IMR-90 (cell line): ENCODE results near the gene UBAC1. TPM values are rescaled to one million over a fixed set of nuclear protein-coding genes. Genes with fewer than 3 reads are reported as not detected.

Experiments used
- ATAC-seq: fragments of 200-7000 bp; cut with Tn5 transposase; 2 replicates; pipeline ENCODE4 v1.9.1; 2020; ENCODE audit warnings: low read depth, mild to moderate bottlenecking, moderate library complexity
- BruUV-seq: library from RNA; stranded (reverse); fragments of 400-500 nt; replicated peaks from 2 replicates; lab custom pipeline; 2021; lab: Mats Ljungman, UMichigan
- CTCF ChIA-PET: fragments of 300-600 bp; formaldehyde crosslinking; extraction: SDS; loops from one replicate; lab custom pipeline; 2021; ENCODE audit warnings: antibody characterized with exemption; lab: Yijun Ruan, JAX
- POLR2A ChIA-PET: fragments of 300-600 bp; sonication (Branson Sonifier 250); formaldehyde crosslinking; loops from one replicate; lab custom pipeline; 2022; ENCODE audit warnings: antibody characterized with exemption; ENCODE audit not compliant: unreplicated experiment; lab: Charles Lee
- DNase-seq: peaks from one replicate; pipeline ENCODE4 v3.0.0; 2013
- H2AFZ ChIP-seq: replicated peaks from 2 replicates; pipeline ENCODE3; 2013; ENCODE audit warnings: low read length, mild to moderate bottlenecking; ENCODE audit not compliant: poor library complexity
- H2AK5ac ChIP-seq: 2 replicates; pipeline ENCODE4 v1.6.1; 2013; ENCODE audit warnings: low read depth, low read length, inconsistent platforms
- H2AK9ac ChIP-seq: replicated peaks from 2 replicates; pipeline ENCODE3; 2013; ENCODE audit warnings: mild to moderate bottlenecking, low read depth, low read length, moderate library complexity; ENCODE audit not compliant: poor library complexity
- H2BK120ac ChIP-seq: 2 replicates; pipeline ENCODE4 v1.6.1; 2013; ENCODE audit warnings: low read depth, low read length, inconsistent platforms
- H2BK15ac ChIP-seq: 3 replicates; pipeline ENCODE4 v1.6.1; 2013; ENCODE audit warnings: low read depth, low read length, inconsistent platforms
- H2BK20ac ChIP-seq: 2 replicates; pipeline ENCODE4 v1.6.1; 2013; ENCODE audit warnings: low read depth, mild to moderate bottlenecking, inconsistent platforms, low read length, moderate library complexity
- H2BK5ac ChIP-seq: 2 replicates; pipeline ENCODE4 v1.6.1; 2013; ENCODE audit warnings: mild to moderate bottlenecking, low read depth, low read length, inconsistent platforms; ENCODE audit not compliant: poor library complexity, severe bottlenecking
- H3K14ac ChIP-seq: replicated peaks from 2 replicates; pipeline ENCODE4 v1.6.1; 2013; ENCODE audit warnings: low read depth, low read length, inconsistent platforms
- H3K18ac ChIP-seq: 2 replicates; pipeline ENCODE4 v1.6.1; 2013; ENCODE audit warnings: low read depth, low read length, control low read depth
- H3K23ac ChIP-seq: 2 replicates; pipeline ENCODE4 v1.6.1; 2013; ENCODE audit warnings: low read depth, low read length, inconsistent platforms
- H3K27ac ChIP-seq: 2 replicates; pipeline ENCODE4 v1.5.1; 2013; ENCODE audit warnings: mild to moderate bottlenecking, control low read depth, low read length; ENCODE audit not compliant: insufficient read depth
- H3K27me3 ChIP-seq: 2 replicates; pipeline ENCODE4 v1.6.1; 2013; ENCODE audit warnings: low read length; ENCODE audit not compliant: control insufficient read depth, insufficient read depth
- H3K36me3 ChIP-seq: 2 replicates; pipeline ENCODE4 v1.6.1; 2013; ENCODE audit warnings: low read length, mixed read lengths; ENCODE audit not compliant: control insufficient read depth, insufficient read depth
- H3K4ac ChIP-seq: 2 replicates; pipeline ENCODE4 v1.6.1; 2013; ENCODE audit warnings: low read depth, low read length, inconsistent platforms
- H3K4me1 ChIP-seq: 2 replicates; pipeline ENCODE4 v1.6.1; 2013; ENCODE audit warnings: low read length, mixed read lengths; ENCODE audit not compliant: control insufficient read depth, insufficient read depth
- H3K4me2 ChIP-seq: 2 replicates; pipeline ENCODE4 v1.6.1; 2013; ENCODE audit warnings: low read depth, mild to moderate bottlenecking, control low read depth, low read length, moderate library complexity
- H3K4me3 ChIP-seq: 2 replicates; pipeline ENCODE4 v1.5.1; 2013; ENCODE audit warnings: low read depth, mild to moderate bottlenecking, control low read depth, low read length, moderate library complexity; ENCODE audit not compliant: insufficient read depth
- H3K56ac ChIP-seq: 2 replicates; pipeline ENCODE4 v1.6.1; 2013; ENCODE audit warnings: low read length, inconsistent platforms; ENCODE audit not compliant: insufficient read depth; ENCODE audit errors: extremely low read depth
- H3K79me1 ChIP-seq, 2 experiments: 2 replicates each; pipeline ENCODE4 v1.6.1; 2013; ENCODE audit warnings: low read length in 2 of 2, inconsistent platforms in 1 of 2, low read depth in 1 of 2
- H3K9ac ChIP-seq: 2 replicates; pipeline ENCODE4 v1.6.1; 2013; ENCODE audit warnings: low read depth, low read length, control low read depth
- H3K9me1 ChIP-seq: 2 replicates; pipeline ENCODE4 v1.6.1; 2013; ENCODE audit warnings: low read length, inconsistent platforms; ENCODE audit not compliant: insufficient read depth
- H3K9me3 ChIP-seq: 2 replicates; pipeline ENCODE4 v1.6.1; 2013; ENCODE audit warnings: low read length; ENCODE audit not compliant: control insufficient read depth, insufficient read depth
- H4K20me1 ChIP-seq: 2 replicates; pipeline ENCODE4 v1.6.1; 2013; ENCODE audit warnings: low read length, inconsistent platforms; ENCODE audit not compliant: insufficient read depth
- H4K5ac ChIP-seq: 2 replicates; pipeline ENCODE4 v1.6.1; 2013; ENCODE audit warnings: mild to moderate bottlenecking, low read depth, low read length, control low read depth
- H4K8ac ChIP-seq, 2 experiments: 2 replicates each; pipeline ENCODE4 v1.6.1; 2013; ENCODE audit warnings: low read depth in 2 of 2, low read length in 2 of 2, control low read depth in 1 of 2, inconsistent platforms in 1 of 2
- H4K91ac ChIP-seq: 2 replicates; pipeline ENCODE4 v1.6.1; 2013; ENCODE audit warnings: low read depth, low read length, inconsistent platforms; ENCODE audit not compliant: insufficient read depth
- ELK1 ChIP-seq: fragments of 150-350 bp; IDR thresholded peaks from 2 replicates; pipeline ENCODE4 v1.6.1; 2016; ENCODE audit warnings: low read depth, mild to moderate bottlenecking, low read length, moderate library complexity, borderline replicate concordance
- MXI1 ChIP-seq: IDR thresholded peaks from 2 replicates; pipeline ENCODE4 v1.6.1; 2012; ENCODE audit warnings: low read depth, mild to moderate bottlenecking, low read length, moderate library complexity, borderline replicate concordance
- WGBS, 2 experiments: methylation state at CpG; one replicate each; pipeline versions ENCODE4 v1.1.5 to v1.1.7; 2013; ENCODE audit warnings: missing lambda C conversion rate in 2 of 2; ENCODE audit not compliant: insufficient read length in 1 of 2; ENCODE audit errors: extremely low coverage in 2 of 2; 5-methylcytosine and 5-hydroxymethylcytosine counted together
- dilution Hi-C: fragments of 300-500 bp; cut with HindIII; formaldehyde crosslinking; loops from one replicate; pipeline ENCODE4 v1.14.3; 2018; ENCODE audit warnings: low sequenced_read_pairs; ENCODE audit not compliant: unreplicated experiment
- in situ Hi-C: fragments of 300-500 bp; cut with MboI; formaldehyde crosslinking; loops from 3 replicates; pipeline ENCODE4 v1.14.3; 2019; ENCODE audit warnings: low sequenced_read_pairs, inconsistent platforms, mixed read lengths
- intact Hi-C: fragments of 100-400 bp; cut with micrococcal nuclease; formaldehyde crosslinking; loops from 2 replicates; pipeline ENCODE4 v1.10.0; 2022
- polyA plus RNA-seq, 3 experiments: library from polyadenylated mRNA; depleted of rRNA; stranded (reverse); fragments of >200 nt; gene quantifications; 2 replicates each; pipeline ENCODE4 v1.2.3, GENCODE V29; 2012; ENCODE audit warnings: low replicate concordance in 1 of 3
- total RNA-seq: library from RNA; depleted of rRNA; stranded (reverse); fragments of >200 nt; gene quantifications from 2 replicates; pipeline ENCODE4 v1.2.3, GENCODE V29; 2012

The UBAC1 gene
- total and polyA plus RNA-seq, 2 of the 4 experiments (the other 2 are of a cell fraction), result 25.3 to 33.9 TPM

- dilution Hi-C loops, result no loop called here
- no peaks in the 10 kb centered on the region for H3K27me3 ChIP-seq
- H3K56ac ChIP-seq, result no peak overlapping the region
- H3K36me3 ChIP-seq, result peaks cover 12% of the 10 kb centered on the region
- H2AFZ ChIP-seq, result no peak overlapping the region
- no peak overlapping the region for H2AK5ac ChIP-seq
- ChIA-PET POLR2A (no interaction called here), CTCF (no interaction called here)
- no peak overlapping the region for H2BK5ac ChIP-seq
- WGBS, 2 experiments, result no CpG with 5 or more reads among the region's 9 CpGs
- H4K8ac ChIP-seq, result no peak overlapping the region
- intact Hi-C loops, result no loop called here
- peaks cover 8% of the 10 kb centered on the region for H3K9me1 ChIP-seq
- ATAC-seq (no peak), DNase-seq (no peak)
- H2BK15ac ChIP-seq, result no peak overlapping the region
- no peak overlapping the region for H2BK20ac ChIP-seq
- no peak overlapping the region for H3K23ac ChIP-seq
- TF ChIP-seq MXI1 (no peak), ELK1 (no peak)
- H2AK9ac ChIP-seq, result no peak overlapping the region
- H3K4me3 ChIP-seq, result no peak overlapping the region
- in situ Hi-C loops, result no loop called here
- no peaks in the 10 kb centered on the region for H3K9me3 ChIP-seq
- H4K91ac ChIP-seq, result no peak overlapping the region
- H3K4ac ChIP-seq, result no peak overlapping the region
- no peak overlapping the region for H4K5ac ChIP-seq
- peaks cover 26% of the 10 kb centered on the region for H4K20me1 ChIP-seq
- H3K14ac ChIP-seq, result no peak overlapping the region
- H3K4me2 ChIP-seq, result no peak overlapping the region
- H3K18ac ChIP-seq, result no peak overlapping the region
- peaks cover 34 to 67% of the 10 kb centered on the region in 2 experiments for H3K79me1 ChIP-seq
- BruUV-seq, result no TSS peak
- no peak overlapping the region for H3K9ac ChIP-seq
- peaks cover 2% of the 10 kb centered on the region for H3K4me1 ChIP-seq
- H3K27ac ChIP-seq, result no peak overlapping the region
- H2BK120ac ChIP-seq, result no peak overlapping the region
These were observed 3.7 kb downstream of the UBAC1 start for GRCh38 chr9:135957431-135957830.
